Measurements from ENCODE around the gene MACROD1.

Gene MACROD1

GRCh38 chr11:64029773-64030172 is 136.1 kb downstream of the MACROD1 start:
- no peak for TF ChIP-seq POLR2A (IDR thresholded peaks at IDR 0.05; ENCODE audit: extremely low read depth, insufficient read length)
- TF ChIP-seq MYC (IDR thresholded peaks at IDR 0.05; ENCODE audit: low read depth, low read length) = no peak
- no peak for TF ChIP-seq MAX (IDR thresholded peaks at IDR 0.05; ENCODE audit: low read depth, low read length)
- TF ChIP-seq, protein P1, sequence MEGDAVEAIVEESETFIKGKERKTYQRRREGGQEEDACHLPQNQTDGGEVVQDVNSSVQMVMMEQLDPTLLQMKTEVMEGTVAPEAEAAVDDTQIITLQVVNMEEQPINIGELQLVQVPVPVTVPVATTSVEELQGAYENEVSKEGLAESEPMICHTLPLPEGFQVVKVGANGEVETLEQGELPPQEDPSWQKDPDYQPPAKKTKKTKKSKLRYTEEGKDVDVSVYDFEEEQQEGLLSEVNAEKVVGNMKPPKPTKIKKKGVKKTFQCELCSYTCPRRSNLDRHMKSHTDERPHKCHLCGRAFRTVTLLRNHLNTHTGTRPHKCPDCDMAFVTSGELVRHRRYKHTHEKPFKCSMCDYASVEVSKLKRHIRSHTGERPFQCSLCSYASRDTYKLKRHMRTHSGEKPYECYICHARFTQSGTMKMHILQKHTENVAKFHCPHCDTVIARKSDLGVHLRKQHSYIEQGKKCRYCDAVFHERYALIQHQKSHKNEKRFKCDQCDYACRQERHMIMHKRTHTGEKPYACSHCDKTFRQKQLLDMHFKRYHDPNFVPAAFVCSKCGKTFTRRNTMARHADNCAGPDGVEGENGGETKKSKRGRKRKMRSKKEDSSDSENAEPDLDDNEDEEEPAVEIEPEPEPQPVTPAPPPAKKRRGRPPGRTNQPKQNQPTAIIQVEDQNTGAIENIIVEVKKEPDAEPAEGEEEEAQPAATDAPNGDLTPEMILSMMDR (IDR thresholded peaks at IDR 0.05; ENCODE audit: low read depth, low read length) = no peak
- DNase-seq (ENCODE audit: low read depth) = no peak
- no peak overlapping the region for H3K4me3 ChIP-seq (ENCODE audit: low read depth, low read length)

DNA sequence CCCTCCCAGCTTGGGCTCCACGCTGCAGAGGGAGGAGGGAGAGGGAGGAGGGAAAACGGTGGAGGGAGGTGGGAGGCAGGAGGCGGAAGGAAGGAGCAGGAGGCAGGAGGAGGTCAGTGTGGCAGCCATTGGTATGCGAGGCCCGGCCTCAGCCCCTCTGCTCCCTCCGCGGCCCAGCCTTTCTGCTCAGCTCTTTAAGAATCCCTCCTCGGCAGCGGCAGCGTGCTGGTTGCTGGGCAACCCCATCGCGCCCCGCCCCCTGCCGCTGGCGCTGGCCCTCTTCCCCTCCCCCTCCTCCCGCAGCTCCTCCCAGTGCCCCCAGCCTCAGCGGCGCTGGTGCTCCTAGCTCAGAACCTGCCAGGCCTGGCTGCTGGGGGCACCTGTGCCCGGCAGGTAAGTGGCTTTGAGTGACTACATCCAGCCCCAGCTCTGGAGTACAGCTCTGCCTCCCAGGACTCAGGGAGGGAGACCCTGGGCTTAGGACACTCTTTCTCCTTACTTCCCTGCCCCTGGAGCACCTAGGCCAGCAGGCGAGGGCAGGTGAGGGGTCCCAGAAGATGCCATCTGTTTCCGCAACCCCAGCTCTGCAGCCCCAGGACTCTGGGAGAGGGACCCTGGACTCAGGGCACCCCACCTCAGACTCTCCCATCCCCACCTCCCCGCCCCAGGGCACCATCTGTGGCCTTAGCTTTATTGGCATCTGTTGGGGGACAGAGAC is 137.4 kb downstream of the MACROD1 start:
- TF ChIP-seq, protein P1 (IDR thresholded peaks at IDR 0.05; ENCODE audit: low read depth, low read length) = no peak
- TF ChIP-seq MYC (IDR thresholded peaks at IDR 0.05; ENCODE audit: low read depth, low read length) (no peak), MAX (IDR thresholded peaks at IDR 0.05; ENCODE audit: low read depth, low read length) (no peak), POLR2A (IDR thresholded peaks at IDR 0.05; ENCODE audit: extremely low read depth, insufficient read length) (no peak)
- H3K4me3 ChIP-seq (ENCODE audit: low read depth, low read length) = no peak overlapping the region
- DNase-seq (ENCODE audit: low read depth) = no peak

- H3K4me3 ChIP-seq (ENCODE audit: low read depth, low read length) = no peak overlapping the region
- TF ChIP-seq, protein P1 (IDR thresholded peaks at IDR 0.05; ENCODE audit: low read depth, low read length) = no peak
- peak; percentile 56; the same call in 1 of the 2 replicates for TF ChIP-seq MYC (IDR thresholded peaks at IDR 0.05; ENCODE audit: low read depth, low read length)
- DNase-seq (ENCODE audit: low read depth) = peak; percentile 87
Observed at GRCh38 chr11:64027651-64028397, 138.1 kb downstream of the MACROD1 start.

DNA sequence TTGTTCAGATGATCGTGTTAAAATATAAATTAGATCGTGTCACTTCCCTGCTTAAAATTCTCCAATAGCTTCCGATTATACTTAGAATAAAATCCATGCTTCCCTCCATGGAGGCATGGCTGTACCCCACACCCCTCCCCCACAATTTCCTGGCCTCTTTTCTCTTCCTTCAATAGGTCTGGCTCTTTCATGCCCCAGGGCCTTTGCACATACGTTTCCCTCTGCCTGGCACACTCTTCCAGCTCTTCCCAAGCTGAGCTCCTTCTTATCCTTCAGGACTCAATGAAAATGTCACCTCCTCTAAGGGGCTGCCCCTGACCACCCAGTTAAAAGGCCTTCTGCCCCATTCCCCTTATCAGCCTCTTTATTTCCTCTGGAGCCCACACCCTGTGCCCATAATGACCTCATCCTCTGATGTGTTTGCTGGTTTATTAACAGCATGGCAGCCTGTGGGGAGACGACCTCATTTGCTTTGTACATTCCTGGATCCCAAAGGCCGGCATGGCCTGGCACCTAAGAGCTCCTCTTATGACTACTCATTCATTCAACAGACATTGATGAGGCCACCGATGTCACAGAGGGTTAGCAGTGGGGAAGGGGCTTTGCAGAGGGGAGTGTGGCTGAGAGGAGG is 139.2 kb downstream of the MACROD1 start:
- DNase-seq (ENCODE audit: low read depth) = no peak
- H3K4me3 ChIP-seq (ENCODE audit: low read depth, low read length) = no peak overlapping the region
- TF ChIP-seq, protein P1 (IDR thresholded peaks at IDR 0.05; ENCODE audit: low read depth, low read length) = no peak
- TF ChIP-seq MYC (IDR thresholded peaks at IDR 0.05; ENCODE audit: low read depth, low read length) = no peak
- no peak for TF ChIP-seq MAX (IDR thresholded peaks at IDR 0.05; ENCODE audit: low read depth, low read length)
- no peak for TF ChIP-seq POLR2A (IDR thresholded peaks at IDR 0.05; ENCODE audit: extremely low read depth, insufficient read length)

DNA sequence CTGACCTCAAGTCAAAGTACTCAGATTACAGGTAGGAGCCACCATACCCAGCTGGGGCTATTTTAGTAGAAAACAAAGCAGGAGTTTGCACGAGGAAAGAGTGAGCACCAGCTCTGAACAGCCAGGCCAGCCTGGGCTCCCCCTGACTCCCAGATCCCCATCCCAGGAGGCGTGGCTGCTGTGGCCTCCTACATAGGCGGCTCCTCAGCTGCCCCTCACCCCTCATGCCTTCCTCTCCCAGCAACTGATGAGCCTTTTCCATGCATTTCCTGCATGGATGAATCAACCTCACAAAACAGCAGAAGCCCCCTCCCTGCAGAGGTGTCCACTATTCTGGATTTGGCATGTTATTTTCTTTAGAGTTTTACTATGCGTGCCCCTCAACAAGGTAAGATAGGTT is 140.7 kb downstream of the MACROD1 start:
- H3K4me3 ChIP-seq (ENCODE audit: low read depth, low read length) = no peak overlapping the region
- DNase-seq (ENCODE audit: low read depth) = no peak
- TF ChIP-seq POLR2A (IDR thresholded peaks at IDR 0.05; ENCODE audit: extremely low read depth, insufficient read length) (no peak), MAX (IDR thresholded peaks at IDR 0.05; ENCODE audit: low read depth, low read length) (no peak), MYC (IDR thresholded peaks at IDR 0.05; ENCODE audit: low read depth, low read length) (no peak)
- TF ChIP-seq, protein P1 (IDR thresholded peaks at IDR 0.05; ENCODE audit: low read depth, low read length) = no peak
